Activated CD4-positive, alpha-beta T cell treated with anti-CD3 and anti-CD28 coated beads, Interleukin-2, Interleukin-6, amounts not matched to agents 100 ng/mL and 50 ng/mL, durations not matched to agents 16 hours and 8 hours (primary cell): ENCODE measurements around the gene ENC1.
A peak's percentile ranks its signal among the peaks of the same experiment; 100 is the strongest.

Experiments used
- DNase-seq: peaks from one replicate; pipeline ENCODE4 v3.0.0-alpha.2; 2020

Gene ENC1

GRCh38 chr5:74599148-74599547 is 41.4 kb downstream of the ENC1 start:
- DNase-seq, result no peak

DNA sequence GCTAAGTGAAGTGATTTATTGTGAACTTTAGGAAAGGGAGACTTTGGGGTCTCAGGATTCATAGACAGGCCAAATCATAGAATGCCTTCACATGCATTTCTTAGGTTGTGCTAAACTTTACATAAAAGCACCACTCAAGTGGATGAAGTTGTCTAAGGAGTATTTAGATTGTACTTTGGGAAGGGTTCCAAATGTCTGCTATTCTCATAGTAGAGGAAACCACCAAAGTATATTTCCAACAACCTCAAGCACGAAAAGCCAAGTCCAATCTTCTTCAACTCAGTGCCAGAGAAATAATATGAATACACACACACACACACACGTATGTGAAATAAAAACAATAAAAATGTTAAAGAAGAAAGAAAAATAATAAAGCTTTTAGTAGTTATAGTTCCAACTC is 41.8 kb downstream of the ENC1 start:
- no peak for DNase-seq

- no peak for DNase-seq
These were observed 43.6 kb downstream of the ENC1 start for GRCh38 chr5:74596927-74597326.

DNA sequence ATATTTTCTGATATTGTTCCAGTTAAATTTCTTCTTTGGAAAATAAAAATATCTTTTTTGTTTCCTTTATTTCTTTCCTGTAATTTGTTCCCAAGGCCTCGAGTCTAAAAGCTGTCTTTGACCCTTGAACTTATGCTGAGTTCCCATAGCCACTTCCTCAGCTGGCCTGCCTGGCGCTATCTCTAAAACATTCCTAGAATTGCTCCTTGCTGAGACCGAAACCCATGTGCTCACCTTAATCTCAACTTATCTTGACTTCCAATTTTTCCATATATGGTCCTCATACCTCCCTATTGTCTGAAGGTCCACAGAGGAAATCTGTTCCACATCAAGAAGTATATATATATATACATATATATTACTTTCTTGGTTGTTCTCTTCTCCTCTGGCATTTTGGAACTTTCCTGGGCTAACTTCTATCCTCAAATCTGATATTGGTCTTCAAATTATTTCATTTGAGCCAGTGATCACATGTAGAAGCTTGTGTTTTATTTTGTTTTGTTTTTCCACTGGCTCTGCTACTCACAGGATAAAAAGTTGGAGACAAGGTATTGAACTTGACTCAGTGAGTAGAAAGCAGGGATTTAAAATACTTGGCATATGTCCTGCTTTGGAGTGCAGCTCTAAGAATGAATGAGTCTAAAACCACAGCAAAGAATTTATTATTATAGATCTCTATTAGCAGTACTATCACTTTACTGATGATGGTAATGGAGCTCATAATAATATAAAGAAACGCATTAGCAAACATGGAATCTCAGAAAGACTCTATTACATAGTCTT is 45.2 kb downstream of the ENC1 start:
- DNase-seq, result no peak

- DNase-seq, result no peak
These were observed 46.1 kb downstream of the ENC1 start for GRCh38 chr5:74594137-74595040.

- DNase-seq, result no peak
These were observed 51.1 kb downstream of the ENC1 start for GRCh38 chr5:74589204-74590056.

GRCh38 chr5:74588415-74588814 is 52.1 kb downstream of the ENC1 start:
- DNase-seq, result no peak

DNA sequence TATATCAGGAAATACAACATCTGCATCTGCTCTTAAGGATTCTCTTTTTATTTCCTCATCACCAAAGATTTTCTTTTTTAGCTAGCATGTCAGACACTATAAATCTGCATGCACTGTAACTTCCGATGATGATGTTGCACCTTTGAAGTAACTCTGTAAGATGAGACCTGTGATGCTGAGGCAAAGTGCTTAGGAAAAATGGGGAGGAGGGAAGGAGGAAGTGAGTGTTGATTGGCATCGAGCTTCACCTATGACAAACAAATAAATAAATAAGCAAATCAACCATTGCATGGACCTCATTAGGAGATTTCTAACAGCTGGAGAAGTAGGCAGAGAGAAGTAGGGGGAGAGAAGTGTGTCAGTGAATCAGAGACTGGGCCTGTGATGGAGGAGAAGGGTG is 52.6 kb downstream of the ENC1 start:
- DNase-seq, result no peak

DNA sequence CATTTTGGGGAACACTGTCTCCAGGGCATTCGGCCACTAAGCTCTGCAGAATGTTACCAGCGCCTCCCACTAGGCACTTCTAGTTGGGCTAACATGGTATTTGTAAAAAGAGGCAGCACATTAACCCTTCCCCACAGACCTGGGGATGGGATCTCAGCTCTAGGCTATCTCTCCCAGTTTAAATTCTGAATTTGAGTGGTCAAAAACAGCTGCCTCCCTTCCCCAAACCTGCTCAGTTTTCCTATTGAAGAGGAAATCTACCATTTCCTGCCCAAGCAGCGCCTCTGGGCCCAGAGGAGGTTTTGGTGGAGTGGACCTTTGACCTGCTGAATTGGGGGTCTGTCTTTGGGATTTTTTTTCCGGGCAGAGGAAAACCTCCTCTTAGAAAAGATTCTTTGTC is 53.2 kb downstream of the ENC1 start:
- DNase-seq, result no peak

DNA sequence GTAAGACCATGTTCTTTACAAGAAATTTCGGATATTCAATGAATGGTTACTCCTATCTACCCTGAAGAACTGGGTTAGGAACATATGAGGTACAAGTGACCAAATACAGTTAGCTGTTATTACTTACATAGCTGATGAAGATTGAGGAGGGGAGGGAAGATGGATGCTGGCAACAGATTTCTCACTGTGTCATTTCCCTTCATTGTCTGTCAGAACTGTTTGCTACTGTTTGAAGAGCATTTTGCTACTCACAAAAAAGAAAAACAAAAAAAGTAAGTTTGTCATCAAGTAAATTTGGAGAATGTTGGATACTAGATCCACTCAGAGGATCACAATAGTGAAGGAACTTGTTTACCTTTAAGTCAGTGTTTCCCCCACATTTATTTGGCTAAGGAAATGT is 53.7 kb downstream of the ENC1 start:
- no peak for DNase-seq

DNA sequence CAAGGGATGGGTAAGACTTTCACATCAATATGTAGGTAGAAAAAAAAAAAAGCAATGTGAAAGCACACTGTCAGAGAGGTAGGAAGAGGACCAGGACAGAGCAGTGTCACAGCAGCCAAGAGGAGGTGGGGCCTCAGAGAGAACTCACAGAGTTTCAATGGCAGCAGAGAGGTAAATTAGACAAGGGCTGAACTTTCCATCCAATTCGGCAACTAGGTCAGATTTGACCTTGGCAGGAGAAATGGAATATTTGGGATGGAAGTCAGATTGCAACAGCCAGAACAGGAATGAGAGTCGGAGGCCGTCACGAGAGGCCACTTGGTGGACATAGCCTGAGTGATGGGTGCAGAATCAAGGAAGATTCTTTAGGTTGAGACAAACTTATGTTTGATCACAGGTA is 57.7 kb downstream of the ENC1 start:
- no peak for DNase-seq

DNA sequence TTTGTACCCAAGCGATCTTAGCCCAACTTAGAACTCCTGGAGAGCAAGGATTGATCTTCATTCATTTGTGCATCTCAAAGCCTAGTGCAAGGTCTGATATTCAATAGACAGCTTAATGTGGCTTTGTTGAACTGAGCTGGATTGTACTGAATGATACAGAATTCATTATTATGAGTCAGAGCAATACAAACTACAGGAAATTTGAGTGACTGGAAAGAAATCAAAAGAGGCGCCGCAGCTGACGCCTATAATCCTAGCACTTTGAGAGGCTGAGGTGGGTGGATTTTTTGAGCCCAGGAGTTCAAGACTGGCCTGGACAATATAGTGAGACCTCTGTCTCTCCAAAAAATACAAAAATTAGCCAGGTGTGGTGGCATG is 58.6 kb downstream of the ENC1 start:
- DNase-seq, result peak; percentile 32

DNA sequence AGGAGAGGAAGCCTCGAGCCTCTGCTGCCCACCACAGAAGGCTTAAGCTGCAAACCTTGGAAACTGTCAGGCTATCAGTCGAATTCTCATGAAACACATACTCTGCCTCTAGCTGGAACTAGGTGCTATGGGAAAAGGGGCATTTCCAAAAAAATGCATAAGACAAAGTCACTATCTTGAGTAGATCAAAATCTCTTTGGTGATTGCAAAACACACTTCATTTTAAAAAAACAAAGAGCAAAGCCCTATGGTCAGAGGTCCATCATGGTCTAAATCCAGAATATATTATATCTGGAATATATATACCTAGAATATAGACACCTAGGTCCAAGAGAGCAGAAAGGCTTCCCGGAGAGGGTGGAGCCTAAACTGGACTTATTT is 59.8 kb downstream of the ENC1 start:
- DNase-seq, result no peak

DNA sequence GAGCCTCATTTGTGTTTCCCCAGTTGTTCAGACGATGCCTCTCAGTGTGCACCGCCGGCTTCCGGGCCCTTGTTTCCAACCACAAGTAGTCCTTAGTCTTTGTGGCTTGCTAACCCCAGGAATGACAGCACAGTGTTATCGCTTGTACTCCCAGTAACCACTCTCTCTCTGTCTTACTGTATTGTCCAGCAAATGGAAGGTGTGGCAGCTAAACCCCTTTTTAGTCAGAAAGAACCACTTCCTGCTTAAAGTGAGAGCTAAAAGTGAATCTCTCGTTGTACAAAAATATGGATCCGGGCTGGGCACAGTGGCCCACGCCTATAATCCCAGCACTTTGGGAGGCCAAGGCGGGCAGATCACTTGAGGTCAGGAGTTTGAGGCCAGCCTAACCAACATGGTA is 61.3 kb downstream of the ENC1 start:
- DNase-seq, result peak; percentile 94

GRCh38 chr5:74578356-74579044 is 62.0 kb downstream of the ENC1 start:
- DNase-seq, result peak; percentile 49
